RCC 7860 (cell line): ENCODE measurements around the gene KLF5.

Source experiments
- DNase-seq: peaks from one replicate; pipeline ENCODE4 v3.0.0-alpha.2; 2015; ENCODE audit warnings: low spot score
- FAIRE-seq: peaks from 2 replicates; lab custom pipeline; 2012; peaks lifted over from hg19 to GRCh38; lab: Jason Lieb, UNC

Gene KLF5

GRCh38 chr13:73059460-73060250, 850 bp downstream of the KLF5 start:
- DNase-seq, result peak; percentile 20
- FAIRE-seq, result no peak

DNA sequence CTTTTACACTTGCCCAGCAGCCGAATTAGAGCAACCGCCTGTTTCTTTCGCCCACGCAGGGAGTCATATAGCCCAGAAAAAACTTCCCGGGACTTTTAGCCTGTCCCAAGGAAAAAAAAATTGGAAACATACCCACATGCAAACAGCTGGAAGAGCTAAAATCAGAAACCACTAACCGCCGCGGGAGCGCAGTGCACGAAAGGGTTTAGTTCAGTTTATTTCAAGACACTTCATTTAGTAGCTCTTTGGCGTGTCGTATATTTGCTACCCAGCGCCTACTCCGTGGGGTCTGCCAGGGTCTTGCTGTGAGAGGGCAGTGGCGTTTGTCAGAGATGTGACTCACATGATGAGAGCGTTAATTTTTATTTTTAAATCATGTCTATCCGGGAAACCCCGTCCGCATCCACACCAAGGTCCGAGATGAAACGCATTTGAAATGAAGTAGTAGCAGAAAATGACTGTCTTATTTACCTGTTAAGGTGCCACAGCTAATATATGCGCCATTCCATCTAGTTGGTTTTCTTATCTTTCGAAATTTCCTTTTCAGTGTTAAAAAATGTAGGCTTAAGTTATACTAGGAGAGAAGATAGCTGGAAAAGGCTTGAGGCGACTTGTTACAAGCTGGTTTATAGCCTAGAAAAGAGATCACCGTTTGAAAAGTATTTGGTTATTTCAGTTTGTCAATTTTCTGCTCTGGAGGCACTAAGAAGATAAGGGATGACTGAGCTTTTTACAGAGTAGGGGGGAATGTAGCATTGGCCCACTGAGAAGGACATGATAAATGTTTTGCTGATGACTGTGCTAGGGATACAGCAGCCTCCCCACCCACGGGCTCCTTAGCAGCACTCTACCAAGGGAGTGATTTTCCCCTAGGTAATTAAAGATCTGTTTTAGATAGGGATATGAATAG, 1.7 kb downstream of the KLF5 start:
- DNase-seq (peak; percentile 15), FAIRE-seq (no peak)

- FAIRE-seq (no peak), DNase-seq (no peak)
These were observed 2.7 kb downstream of the KLF5 start for GRCh38 chr13:73061473-73061872.

- FAIRE-seq, result no peak
- DNase-seq, result no peak
These were observed 3.1 kb downstream of the KLF5 start for GRCh38 chr13:73061876-73062275.

DNA sequence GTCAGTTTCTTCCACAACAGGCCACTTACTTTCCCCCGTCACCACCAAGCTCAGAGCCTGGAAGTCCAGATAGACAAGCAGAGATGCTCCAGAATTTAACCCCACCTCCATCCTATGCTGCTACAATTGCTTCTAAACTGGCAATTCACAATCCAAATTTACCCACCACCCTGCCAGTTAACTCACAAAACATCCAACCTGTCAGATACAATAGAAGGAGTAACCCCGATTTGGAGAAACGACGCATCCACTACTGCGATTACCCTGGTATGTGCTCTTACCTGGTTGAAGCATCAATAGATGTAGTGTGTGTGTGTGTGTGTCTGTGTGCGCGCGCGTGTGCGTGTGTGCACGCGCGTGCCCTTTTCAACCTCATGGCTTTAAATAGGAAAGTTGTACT, 3.7 kb downstream of the KLF5 start:
- DNase-seq (no peak), FAIRE-seq (no peak)

GRCh38 chr13:73063166-73063565, 4.4 kb downstream of the KLF5 start:
- DNase-seq (no peak), FAIRE-seq (no peak)

- FAIRE-seq, result no peak
- DNase-seq, result no peak
These were observed 6.2 kb downstream of the KLF5 start for GRCh38 chr13:73065036-73065435.

DNA sequence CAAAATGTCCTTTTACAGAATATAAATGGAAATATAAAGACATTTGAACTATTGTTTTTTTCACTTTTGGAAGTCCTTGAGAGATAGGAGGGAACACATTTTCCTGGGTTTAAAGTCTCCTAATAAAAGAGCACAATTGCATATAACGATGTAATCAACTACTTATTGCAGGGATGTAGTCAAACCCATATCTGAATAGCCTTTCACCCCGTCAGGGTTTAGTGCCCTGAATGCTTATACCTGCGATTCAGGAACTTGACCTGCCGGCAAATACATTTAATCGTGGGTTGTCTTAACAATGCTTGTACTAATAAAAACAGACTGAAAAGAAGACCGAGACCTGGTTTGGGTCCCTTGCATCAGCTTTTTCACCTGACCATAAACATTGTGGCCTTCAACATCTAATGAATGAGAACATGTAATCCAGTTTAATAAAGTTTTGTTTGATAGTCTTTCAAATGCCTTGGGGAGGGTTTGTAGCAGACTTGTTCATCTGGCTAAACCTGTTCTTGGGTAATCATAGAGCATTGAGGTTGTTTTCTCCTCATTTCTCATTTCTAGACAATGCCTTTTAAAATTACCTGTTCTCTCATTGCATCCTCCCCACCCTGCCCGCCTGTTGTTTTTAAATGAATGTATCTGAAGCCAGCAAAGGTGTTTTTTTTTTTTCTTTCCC, 7.0 kb downstream of the KLF5 start:
- FAIRE-seq (no peak), DNase-seq (no peak)

DNA sequence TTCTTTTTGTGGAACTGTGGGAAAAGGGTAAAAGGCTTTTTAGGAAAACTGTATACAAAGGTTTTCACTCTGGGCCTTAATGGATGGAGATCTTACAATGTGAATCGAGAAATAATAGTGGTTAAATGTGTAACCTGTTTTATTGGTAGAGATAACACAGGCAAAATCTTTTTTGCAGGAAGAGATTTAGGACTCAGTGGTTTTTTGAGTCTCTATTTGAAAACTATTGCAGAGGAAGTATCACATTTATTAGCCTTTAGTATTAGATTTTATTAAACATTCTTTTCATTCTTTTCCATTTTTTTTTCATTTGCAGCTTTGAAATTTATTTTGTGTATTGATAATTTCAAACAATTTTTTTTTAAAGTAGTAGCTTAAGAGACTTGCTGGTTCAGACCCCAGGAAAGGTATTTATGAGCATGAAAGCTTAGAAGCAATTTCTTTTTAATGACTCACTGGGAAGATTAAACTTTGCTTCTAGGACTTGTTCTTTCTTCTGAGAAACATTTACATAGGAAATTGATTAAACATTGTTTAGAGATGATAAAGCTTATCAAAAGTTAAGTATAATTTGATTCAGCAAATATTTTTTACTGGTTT, 10.5 kb downstream of the KLF5 start:
- DNase-seq, result no peak
- no peak for FAIRE-seq

DNA sequence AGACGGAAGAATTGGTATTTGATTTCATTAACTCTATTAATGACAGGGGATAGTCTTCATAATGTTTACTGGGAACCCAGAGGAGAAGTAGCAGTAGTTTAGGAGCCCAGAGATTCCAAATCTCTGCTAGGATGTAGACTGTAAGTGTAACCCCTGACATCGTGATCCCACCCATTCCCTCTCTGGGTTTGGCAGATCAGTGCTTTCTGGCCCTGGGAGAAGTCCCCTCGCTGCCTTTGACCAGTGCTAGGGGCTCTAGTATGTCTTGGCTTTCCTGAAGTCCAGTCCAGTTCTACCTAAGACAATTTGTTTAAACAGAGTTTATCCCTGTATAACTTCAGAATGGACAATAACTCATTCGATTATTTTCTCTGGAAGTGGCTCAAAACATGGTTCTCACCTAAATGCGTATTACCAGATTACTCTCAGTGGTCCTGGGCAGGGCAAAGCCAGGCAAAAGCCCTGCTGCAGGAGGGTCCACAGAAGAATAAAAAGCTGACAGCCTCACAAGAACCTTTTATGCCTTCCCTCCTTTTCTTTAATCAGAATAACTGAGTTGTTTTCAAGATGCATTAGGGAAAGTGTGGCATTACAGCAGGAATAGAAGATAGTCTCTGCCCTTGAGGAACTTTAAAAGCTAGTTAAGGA, 11.8 kb downstream of the KLF5 start:
- FAIRE-seq, result no peak

DNA sequence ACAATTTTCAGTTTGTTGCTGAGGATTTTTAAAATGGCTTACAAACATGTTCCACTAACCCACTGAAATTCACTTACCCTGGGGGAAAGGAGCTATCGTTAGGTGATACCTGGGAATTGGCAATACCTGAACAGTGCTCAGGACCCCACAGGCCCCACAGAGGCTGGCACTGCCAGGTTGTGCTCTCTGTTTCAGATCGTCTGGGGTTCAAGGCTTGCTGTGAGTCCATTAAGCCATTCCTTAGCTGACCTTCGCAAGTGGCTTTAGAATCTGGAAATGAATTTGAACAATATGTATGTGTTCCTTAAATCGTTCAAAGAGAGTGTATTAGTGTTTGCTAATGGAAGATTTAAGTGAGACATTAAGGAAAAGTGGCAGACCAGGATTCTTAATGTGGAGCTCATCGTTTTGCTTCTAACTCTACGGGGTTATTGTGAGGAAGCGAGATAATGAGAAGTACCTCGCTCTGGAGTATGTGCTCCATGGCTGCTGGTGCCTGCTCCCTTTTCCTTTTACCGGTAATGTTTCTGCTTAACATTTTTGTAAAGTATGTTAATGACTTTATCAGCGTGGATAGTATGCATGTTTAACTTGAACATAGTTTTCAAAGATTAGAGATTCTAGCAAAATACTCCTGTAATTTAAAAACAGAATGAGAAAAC, 13.6 kb downstream of the KLF5 start:
- DNase-seq (no peak), FAIRE-seq (no peak)

More for the DNA sequence above, 11.8 kb downstream of the KLF5 start:
- DNase-seq, result no peak

GRCh38 chr13:73073050-73073449, 14.2 kb downstream of the KLF5 start:
- DNase-seq, result no peak
- no peak for FAIRE-seq

DNA sequence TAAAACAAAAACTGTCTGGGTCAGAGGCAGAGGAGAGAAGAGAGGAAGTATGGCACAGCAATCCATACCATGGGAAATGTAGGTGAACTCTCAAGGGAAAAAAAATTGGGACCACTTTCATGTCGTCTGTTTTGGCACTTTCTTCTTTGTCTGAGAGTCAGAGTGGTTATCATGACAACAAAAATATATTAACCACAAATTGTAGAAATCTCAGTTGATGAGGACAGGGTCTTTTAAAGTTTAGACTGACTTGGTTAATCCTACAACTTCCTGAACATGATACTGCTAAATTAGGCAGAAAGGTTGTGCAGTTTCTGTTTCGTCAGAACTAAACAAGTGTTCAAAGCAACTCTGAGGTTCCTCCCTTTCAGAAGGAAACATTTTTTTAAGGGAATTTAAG, 15.2 kb downstream of the KLF5 start:
- FAIRE-seq, result no peak
- no peak for DNase-seq

GRCh38 chr13:73074926-73075325, 16.1 kb downstream of the KLF5 start:
- DNase-seq, result no peak
- no peak for FAIRE-seq

- no peak for DNase-seq
- no peak for FAIRE-seq
These were observed 16.7 kb downstream of the KLF5 start for GRCh38 chr13:73075546-73075945.

- DNase-seq (no peak), FAIRE-seq (no peak)
These were observed 17.1 kb downstream of the KLF5 start for GRCh38 chr13:73075954-73076353.

- FAIRE-seq (no peak), DNase-seq (no peak)
These were observed 19.1 kb downstream of the KLF5 start for GRCh38 chr13:73077865-73078264.

GRCh38 chr13:73079359-73079758, 20.6 kb downstream of the KLF5 start:
- DNase-seq (no peak), FAIRE-seq (no peak)

DNA sequence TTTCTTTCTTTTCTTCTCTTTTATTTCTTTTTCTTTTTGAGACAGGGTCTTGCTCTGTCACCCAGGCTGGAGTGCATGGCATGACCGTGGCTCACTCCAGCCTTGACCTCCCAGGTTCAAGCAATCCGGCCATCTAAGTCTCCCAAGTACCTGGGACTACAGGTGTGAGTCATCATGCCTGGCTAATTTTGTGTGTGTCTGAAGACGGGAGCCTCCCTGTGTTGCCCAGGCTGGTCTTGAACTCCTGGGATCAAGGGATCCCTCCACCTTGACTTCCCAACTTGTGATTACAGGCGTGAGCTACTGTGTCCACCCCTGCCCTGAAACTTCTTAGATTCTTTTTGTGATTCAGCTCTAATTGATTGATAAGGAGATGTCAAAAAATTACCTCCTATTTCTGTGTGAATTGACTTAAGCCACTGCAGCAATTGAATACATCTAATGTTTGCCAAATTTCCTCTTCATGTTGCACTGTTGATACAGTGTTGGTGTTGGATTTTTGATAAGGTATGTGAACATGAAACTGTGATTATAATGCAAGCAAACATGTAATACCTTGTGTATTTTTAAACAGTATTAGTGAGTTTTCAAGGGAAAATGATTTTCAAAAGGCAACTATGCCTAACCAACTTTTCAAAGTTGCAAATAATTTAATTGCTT, 22.6 kb downstream of the KLF5 start:
- DNase-seq, result no peak
- no peak for FAIRE-seq

DNA sequence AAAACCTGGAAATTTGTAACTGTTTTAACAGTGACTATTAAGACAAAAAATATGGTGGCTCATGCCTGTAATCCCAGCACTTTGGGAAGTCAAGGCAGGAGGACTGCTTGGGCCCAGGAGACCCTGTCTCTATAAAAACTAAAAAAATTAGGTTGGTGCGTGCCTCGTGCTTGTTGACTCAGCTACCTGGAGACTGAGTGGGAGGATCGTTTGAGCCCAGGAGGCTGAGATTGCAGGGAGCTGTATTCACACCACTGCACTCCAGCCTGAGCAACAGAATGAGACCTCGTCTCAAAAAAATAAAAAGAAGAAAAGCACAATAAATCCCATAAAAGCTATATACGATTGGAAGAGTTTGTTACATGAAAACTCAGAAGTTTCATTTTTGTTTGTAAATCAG, 23.7 kb downstream of the KLF5 start:
- FAIRE-seq (no peak), DNase-seq (no peak)
